HCT116 (cell line): ENCODE data around the gene RMDN2. TPM values are rescaled to one million over a fixed set of nuclear protein-coding genes. Genes with fewer than 3 reads are reported as not detected.

Experiments used
- ATAC-seq: fragments of 200-7000 bp; cut with Tn5 transposase; 2 replicates; pipeline ENCODE4 v1.9.1; 2020; ENCODE audit warnings: mild to moderate bottlenecking, moderate library complexity
- BruUV-seq: library from RNA; stranded (reverse); fragments of 400-500 nt; replicated peaks from 2 replicates; lab custom pipeline; 2021; lab: Mats Ljungman, UMichigan
- CTCF ChIA-PET: fragments of 300-600 bp; sonication (Branson Sonifier 250); formaldehyde crosslinking; loops from one replicate; lab custom pipeline; 2021; ENCODE audit warnings: antibody characterized with exemption; lab: Charles Lee
- POLR2A ChIA-PET: fragments of 300-600, 350-600 bp; sonication (Branson Sonifier 250); formaldehyde crosslinking; loops from one replicate; lab custom pipeline; 2021; ENCODE audit warnings: antibody characterized with exemption; lab: Charles Lee
- RAD21 ChIA-PET, 2 experiments: fragments of 300-600 bp; sonication (Branson Sonifier 250); formaldehyde crosslinking; loops; one replicate each; lab custom pipeline; 2023; ENCODE audit warnings: low total read pairs in 2 of 2; ENCODE audit not compliant: uncharacterized antibody in 2 of 2, unreplicated experiment in 2 of 2, low non-redundant PET in 1 of 2; lab: Charles Lee
- DNase-seq: peaks from one replicate; pipeline ENCODE4 v3.0.0-alpha.2; 2010; ENCODE audit warnings: low read depth, low spot score
- H2AFZ ChIP-seq: fragments of 200-600 bp; shearing (Covaris generic), sonication (generic); 2 replicates; pipeline ENCODE4 v1.6.1; 2017; ENCODE audit warnings: low read depth, mixed run types, mixed read lengths, antibody characterized with exemption, low read length; ENCODE audit not compliant: poor library complexity, severe bottlenecking
- H3K27ac ChIP-seq: 2 replicates; pipeline ENCODE4 v1.5.1; 2012; ENCODE audit warnings: low read depth, low read length
- H3K27me3 ChIP-seq: fragments of 200-600 bp; sonication (generic); 2 replicates; pipeline ENCODE4 v1.6.1; 2016; ENCODE audit warnings: mixed run types, low read length, mixed read lengths; ENCODE audit not compliant: insufficient read depth
- H3K36me3 ChIP-seq, 2 experiments: fragments of 200-500 bp in 1 of 2; fragments of 200-600 bp in 1 of 2; sonication (Bioruptor generic) in 1 of 2; sonication (generic) in 1 of 2; 2 replicates each; pipeline versions ENCODE4 v1.5.1 to v1.6.1; 2014 to 2016; ENCODE audit warnings: low read length in 2 of 2, inconsistent platforms in 1 of 2, mixed read lengths in 1 of 2, mixed run types in 1 of 2; ENCODE audit not compliant: insufficient read depth in 2 of 2, control insufficient read depth in 1 of 2
- H3K4me1 ChIP-seq, 2 experiments: fragments of 200-600 bp in 1 of 2; sonication (generic) in 1 of 2; 2 replicates each; pipeline versions ENCODE4 v1.5.1 to v1.6.1; 2012 to 2017; ENCODE audit warnings: low read length in 2 of 2, inconsistent platforms in 1 of 2, mild to moderate bottlenecking in 1 of 2, mixed read lengths in 1 of 2, mixed run types in 1 of 2, moderate library complexity in 1 of 2; ENCODE audit not compliant: insufficient read depth in 2 of 2, control insufficient read depth in 1 of 2
- H3K4me2 ChIP-seq: fragments of 200-600 bp; sonication (generic); 2 replicates; pipeline ENCODE4 v1.6.1; 2017; ENCODE audit warnings: mixed run types, low read length, mixed read lengths
- H3K4me3 ChIP-seq, 2 experiments: fragments of 200-600 bp in 1 of 2; sonication (generic) in 1 of 2; replicated peaks in 1 of 2; 2 replicates each; pipeline ENCODE4 v1.5.1; 2011 to 2016; ENCODE audit warnings: low read length in 2 of 2, control low read depth in 1 of 2, low read depth in 1 of 2, mild to moderate bottlenecking in 1 of 2, mixed read lengths in 1 of 2, mixed run types in 1 of 2
- H3K79me2 ChIP-seq: fragments of 200-600 bp; sonication (generic); 2 replicates; pipeline ENCODE4 v1.6.1; 2017; ENCODE audit warnings: mild to moderate bottlenecking, mixed run types, low read length, moderate library complexity, mixed read lengths; ENCODE audit not compliant: insufficient read depth
- H3K9ac ChIP-seq: fragments of 200-600 bp; sonication (generic); 2 replicates; pipeline ENCODE4 v1.6.1; 2016; ENCODE audit warnings: low read length, mixed read lengths
- H3K9me2 ChIP-seq: fragments of 200-600 bp; sonication (generic), shearing (Covaris generic); 2 replicates; pipeline ENCODE4 v1.6.1; 2017; ENCODE audit warnings: mixed run types, mild to moderate bottlenecking, moderate library complexity; ENCODE audit not compliant: insufficient read depth
- H3K9me3 ChIP-seq, 2 experiments: fragments of 200-500 bp in 1 of 2; fragments of 200-600 bp in 1 of 2; sonication (Bioruptor generic) in 1 of 2; sonication (generic) in 1 of 2; 2 replicates each; pipeline ENCODE4 v1.6.1; 2014 to 2017; ENCODE audit warnings: low read length in 2 of 2, mixed read lengths in 2 of 2, inconsistent platforms in 1 of 2, low read depth in 1 of 2, mild to moderate bottlenecking in 1 of 2, mixed run types in 1 of 2, moderate library complexity in 1 of 2; ENCODE audit not compliant: control insufficient read depth in 1 of 2, insufficient read depth in 1 of 2
- H4K20me1 ChIP-seq: fragments of 200-600 bp; sonication (generic), shearing (Covaris generic); 2 replicates; pipeline ENCODE4 v1.6.1; 2017; ENCODE audit warnings: mixed run types, mild to moderate bottlenecking, moderate library complexity; ENCODE audit not compliant: insufficient read depth
- CBX3 ChIP-seq: IDR thresholded peaks from 2 replicates; pipeline ENCODE4 v1.6.1; 2012; ENCODE audit warnings: low read depth
- EGR1 ChIP-seq: IDR thresholded peaks from 2 replicates; pipeline ENCODE4 v1.6.1; 2012; ENCODE audit warnings: low read depth
- EZH2 ChIP-seq: fragments of 200-600 bp; sonication (generic); IDR thresholded peaks from 2 replicates; pipeline ENCODE4 v1.6.1; 2017; ENCODE audit warnings: antibody characterized with exemption, mixed run types
- FOSL1 ChIP-seq: IDR thresholded peaks from 2 replicates; pipeline ENCODE4 v1.6.1; 2012; ENCODE audit warnings: low read depth
- MAX ChIP-seq: IDR thresholded peaks from 2 replicates; pipeline ENCODE4 v1.6.1; 2012
- POLR2AphosphoS5 ChIP-seq: IDR thresholded peaks from 2 replicates; pipeline ENCODE4 v1.6.1; 2011; ENCODE audit warnings: mild to moderate bottlenecking, low read depth, low read length, moderate library complexity
- SIN3A ChIP-seq: IDR thresholded peaks from 2 replicates; pipeline ENCODE4 v1.6.1; 2012; ENCODE audit warnings: low read depth
- SP1 ChIP-seq: IDR thresholded peaks from 2 replicates; pipeline ENCODE4 v1.6.1; 2012; ENCODE audit warnings: low read depth
- TCF7L2 ChIP-seq: IDR thresholded peaks from 2 replicates; pipeline ENCODE4 v1.7.0; 2011; ENCODE audit warnings: borderline replicate concordance, inconsistent platforms; ENCODE audit not compliant: insufficient read depth, insufficient read length; ENCODE audit errors: extremely low read depth
- ZBTB33 ChIP-seq: IDR thresholded peaks from 2 replicates; pipeline ENCODE4 v1.6.1; 2011; ENCODE audit warnings: mild to moderate bottlenecking, low read length, moderate library complexity; ENCODE audit not compliant: insufficient replicate concordance; ENCODE audit errors: extremely low read depth
- ZFX ChIP-seq: fragments of 450-650 bp; IDR thresholded peaks from 2 replicates; pipeline ENCODE4 v1.6.1; 2017
- intact Hi-C: fragments of 100-400 bp; cut with micrococcal nuclease; formaldehyde crosslinking; loops from 2 replicates; pipeline ENCODE4 v1.10.0; 2022
- total RNA-seq: library from RNA; stranded (reverse); gene quantifications from one replicate; pipeline ENCODE4 v1.2.1, GENCODE V29; 2021; ENCODE audit not compliant: unreplicated experiment

The RMDN2 gene
- total RNA-seq, 1 experiment from 2014 or later: 4.5 TPM

GRCh38 chr2:37975808-37976207 lies 50.7 kb downstream of the RMDN2 start:
- ATAC-seq: no peak
- no peaks in the 10 kb centered on the region for H3K9me3 ChIP-seq
- RAD21 ChIA-PET: no interaction called here
- CTCF ChIA-PET: no interaction called here
- intact Hi-C loops: no loop called here
- no peaks in the 10 kb centered on the region for H4K20me1 ChIP-seq
- no peak overlapping the region for H3K4me2 ChIP-seq
- no peaks in the 10 kb centered on the region for H3K36me3 ChIP-seq
- POLR2A ChIA-PET: no interaction called here
- TF ChIP-seq MAX: no peak
- TF ChIP-seq FOSL1: no peak
- no peak for TF ChIP-seq CBX3
- TF ChIP-seq ZBTB33: no peak
- TF ChIP-seq TCF7L2: no peak
- TF ChIP-seq SP1: no peak
- no peak for TF ChIP-seq POLR2AphosphoS5
- TF ChIP-seq, all 23 proteins: peak for 0
- H3K4me1 ChIP-seq: no peaks in the 10 kb centered on the region
- DNase-seq: no peak
- no peaks in the 10 kb centered on the region for H3K27me3 ChIP-seq
- H2AFZ ChIP-seq: no peak overlapping the region
- no peak overlapping the region for H3K27ac ChIP-seq
- no TSS peak for BruUV-seq
- no peak overlapping the region for H3K4me3 ChIP-seq
- H3K79me2 ChIP-seq: no peaks in the 10 kb centered on the region
- no peak overlapping the region for H3K9ac ChIP-seq
- no peaks in the 10 kb centered on the region for H3K9me2 ChIP-seq

- TF ChIP-seq SIN3A: no peak
- no peak for TF ChIP-seq EGR1
- TF ChIP-seq ZFX: no peak
- TF ChIP-seq EZH2: no peak
Observed at GRCh38 chr2:37976411-37976810, 51.3 kb downstream of the RMDN2 start.

More at GRCh38 chr2:37976411-37976810, 51.3 kb downstream of the RMDN2 start:
- Histone ChIP-seq H3K9ac (no peak overlapping the region), H3K36me3 (no peaks in the 10 kb centered on the region), H2AFZ (no peak overlapping the region), H3K27me3 (no peaks in the 10 kb centered on the region), H3K9me2 (no peaks in the 10 kb centered on the region), H3K9me3 (no peaks in the 10 kb centered on the region), H3K4me3 (no peak overlapping the region), H3K4me2 (no peak overlapping the region), H3K4me1 (no peaks in the 10 kb centered on the region), H3K27ac (no peak overlapping the region), H4K20me1 (no peaks in the 10 kb centered on the region), H3K79me2 (no peaks in the 10 kb centered on the region)
- no TSS peak for BruUV-seq
- ATAC-seq: no peak
- ChIA-PET POLR2A (no interaction called here), CTCF (no interaction called here), RAD21 (no interaction called here)
- DNase-seq: no peak
- intact Hi-C loops: no loop called here
